NOMO-1 treated with DMSO at 0.1 percent for 48 hours (cell line): Measurements from ENCODE around the gene ASXL1.

ENCODE experiments used
- DNase-seq: peaks from one replicate; lab custom pipeline; 2025; ENCODE audit not compliant: unreplicated experiment; lab: John Stamatoyannopoulos, UW

Gene ASXL1

DNA sequence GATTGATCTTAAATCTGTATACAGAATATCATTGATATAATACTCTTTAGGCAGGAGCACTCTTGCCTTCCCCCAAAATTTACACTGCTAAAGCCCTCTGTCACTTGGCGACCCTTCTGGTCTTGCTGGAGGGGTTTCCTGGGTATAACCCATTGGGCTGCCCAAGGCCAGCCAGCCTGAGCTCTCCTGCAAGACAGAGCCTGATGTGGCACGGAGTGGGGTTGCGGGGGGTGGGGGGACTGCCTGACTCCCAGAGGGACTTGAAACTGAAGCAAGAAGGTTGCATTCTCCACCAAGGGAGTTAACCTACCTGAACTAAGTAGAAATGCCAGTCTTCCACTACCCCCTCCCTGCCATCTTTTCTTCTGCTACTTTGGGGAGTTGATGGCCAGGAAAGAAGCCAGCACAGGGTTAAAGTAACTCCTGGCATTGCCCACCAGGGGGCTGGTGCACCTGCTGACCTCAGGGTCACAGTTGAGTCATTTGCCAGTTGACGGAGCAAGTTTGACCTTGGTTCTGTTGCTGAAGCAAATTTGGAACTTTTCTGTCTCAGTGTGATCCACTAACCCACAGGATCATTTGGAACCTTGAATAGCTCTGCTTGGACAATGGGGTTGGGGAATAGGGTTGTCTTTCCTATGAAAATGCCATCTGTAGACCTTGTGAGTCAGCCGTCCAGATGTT lies 79.4 kb downstream of the ASXL1 start:
- DNase-seq: no peak

GRCh38 chr20:32438331-32438858 lies 80.3 kb downstream of the ASXL1 start:
- DNase-seq: no peak

- no peak for DNase-seq
Measured at GRCh38 chr20:32439132-32439829, 81.2 kb downstream of the ASXL1 start.

GRCh38 chr20:32440069-32440757 lies 82.1 kb downstream of the ASXL1 start:
- DNase-seq: no peak

GRCh38 chr20:32440758-32441078 lies 82.6 kb downstream of the ASXL1 start:
- DNase-seq: no peak

DNA sequence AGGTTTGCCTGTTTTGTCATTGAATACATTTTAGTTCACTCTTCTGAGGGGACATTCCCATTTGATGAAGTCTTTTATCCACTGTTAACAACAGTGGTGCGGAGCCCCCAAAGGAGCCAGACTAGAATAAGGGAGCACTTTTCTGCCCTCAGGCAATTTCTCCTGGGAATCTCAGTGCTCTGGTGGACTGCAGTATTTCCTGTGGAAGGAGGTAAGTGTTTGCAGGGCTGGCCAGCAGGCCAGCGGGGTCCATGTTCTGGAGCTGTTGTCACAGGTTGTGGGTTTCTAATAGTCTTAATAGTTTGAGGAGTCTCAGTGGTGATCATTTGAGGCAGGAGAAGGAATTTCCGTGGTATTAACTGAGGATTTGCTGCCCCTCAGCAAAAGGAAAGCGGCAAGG lies 83.5 kb downstream of the ASXL1 start:
- DNase-seq: no peak

GRCh38 chr20:32442630-32443373 lies 84.7 kb downstream of the ASXL1 start:
- DNase-seq: no peak

DNA sequence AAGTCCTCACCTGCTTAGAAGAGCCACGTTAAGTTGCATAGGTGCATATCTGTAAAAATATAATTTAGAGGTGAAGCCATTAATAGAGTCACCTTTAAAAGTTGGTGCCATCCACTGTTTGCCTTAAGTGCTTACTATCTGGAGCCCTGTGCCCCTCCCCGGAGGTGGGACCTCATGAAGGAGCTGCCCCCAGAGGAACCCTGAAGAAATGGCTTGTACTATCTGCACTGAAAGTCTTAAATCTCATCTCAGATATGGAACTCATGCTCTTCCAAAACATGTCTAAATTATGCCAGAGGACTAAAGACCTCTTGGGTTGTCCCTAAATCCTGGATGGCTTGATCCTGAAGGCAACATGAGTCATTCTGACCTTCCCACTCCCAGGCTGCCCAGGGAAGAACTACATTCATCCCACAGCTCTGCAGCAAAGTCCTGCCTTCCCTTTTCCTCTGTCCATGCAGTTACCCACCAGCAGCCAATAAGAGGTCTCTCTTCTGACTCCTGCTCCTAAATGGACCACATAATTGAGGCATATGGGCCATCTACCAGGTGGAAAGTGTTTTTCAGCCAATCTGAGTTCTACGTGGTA lies 85.3 kb downstream of the ASXL1 start:
- no peak for DNase-seq

- DNase-seq: no peak
Measured at GRCh38 chr20:32444474-32445220, 86.5 kb downstream of the ASXL1 start.

DNA sequence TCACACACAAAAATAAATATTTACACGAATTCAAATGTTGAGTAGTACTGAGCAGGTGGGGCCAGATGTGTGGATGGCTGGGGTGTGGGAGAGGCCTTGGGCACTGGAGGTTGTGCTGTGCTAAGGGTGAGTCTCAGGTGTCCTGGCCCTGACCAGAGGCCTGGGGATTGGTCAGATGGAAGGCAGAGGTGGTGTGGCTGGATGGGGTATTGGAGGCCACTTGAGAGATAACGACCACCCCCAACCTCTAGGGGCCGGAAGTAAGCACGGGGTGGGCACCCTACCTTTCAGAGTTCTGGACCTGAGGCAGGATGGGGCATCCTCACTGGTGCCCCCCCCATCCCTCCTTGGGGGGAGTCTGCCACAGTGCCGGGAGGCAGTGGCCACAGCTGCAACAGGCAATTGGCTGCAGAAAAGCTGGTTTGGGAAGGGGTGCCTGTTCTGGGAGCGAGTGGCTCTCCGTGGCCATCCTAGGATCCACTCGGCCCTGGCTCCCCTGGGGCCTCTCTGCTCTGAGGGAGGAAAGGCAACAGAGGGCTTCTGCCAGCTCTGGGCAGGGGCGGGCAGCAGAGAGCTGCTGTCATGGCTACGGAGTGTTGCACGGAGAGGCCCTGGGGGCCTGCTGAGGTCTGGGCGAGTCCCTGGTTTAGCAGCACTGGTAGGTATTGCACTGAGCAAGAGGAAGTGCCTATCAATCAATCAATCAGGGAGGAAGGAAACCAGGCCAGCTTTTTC lies 87.6 kb downstream of the ASXL1 start:
- DNase-seq: peak; percentile 46

DNA sequence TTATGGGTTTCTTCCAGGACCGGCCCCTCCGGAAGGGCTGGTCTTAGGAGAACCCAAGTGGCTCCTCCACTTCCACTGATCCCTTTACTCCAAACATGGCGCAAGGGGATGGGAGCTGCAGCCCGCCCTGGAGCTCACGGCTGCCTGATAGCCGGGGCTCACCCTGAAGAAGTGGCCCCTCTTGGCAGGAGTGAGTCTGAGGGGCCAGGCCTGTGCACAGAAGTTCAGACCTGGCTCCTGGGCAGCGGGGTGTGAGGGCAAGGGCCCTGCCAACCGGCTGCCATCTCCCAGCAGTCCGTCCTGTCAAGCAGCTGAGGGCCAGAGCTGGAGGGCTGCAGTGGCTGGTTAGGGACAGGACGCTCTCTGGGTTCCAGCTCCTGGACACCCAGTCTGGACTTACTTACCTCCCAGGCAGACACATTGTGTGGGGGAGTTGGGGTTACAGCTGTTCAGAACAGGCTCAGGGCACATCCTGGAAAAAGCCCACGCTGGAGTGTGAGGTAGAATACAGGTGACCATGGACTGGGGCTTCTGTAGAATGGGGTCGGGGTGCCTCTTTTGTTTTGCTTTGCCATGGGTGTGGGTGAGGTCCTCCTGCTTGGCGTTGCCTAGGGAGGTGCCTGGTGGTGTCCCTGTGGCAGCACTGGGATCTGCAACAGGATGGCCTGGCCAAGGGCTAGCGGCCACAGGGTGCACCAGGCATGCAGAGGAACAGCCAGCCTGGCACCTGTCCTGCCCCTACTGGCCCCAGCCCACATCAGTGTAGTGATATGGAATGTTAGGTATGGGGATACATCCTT lies 88.4 kb downstream of the ASXL1 start:
- DNase-seq: no peak

DNA sequence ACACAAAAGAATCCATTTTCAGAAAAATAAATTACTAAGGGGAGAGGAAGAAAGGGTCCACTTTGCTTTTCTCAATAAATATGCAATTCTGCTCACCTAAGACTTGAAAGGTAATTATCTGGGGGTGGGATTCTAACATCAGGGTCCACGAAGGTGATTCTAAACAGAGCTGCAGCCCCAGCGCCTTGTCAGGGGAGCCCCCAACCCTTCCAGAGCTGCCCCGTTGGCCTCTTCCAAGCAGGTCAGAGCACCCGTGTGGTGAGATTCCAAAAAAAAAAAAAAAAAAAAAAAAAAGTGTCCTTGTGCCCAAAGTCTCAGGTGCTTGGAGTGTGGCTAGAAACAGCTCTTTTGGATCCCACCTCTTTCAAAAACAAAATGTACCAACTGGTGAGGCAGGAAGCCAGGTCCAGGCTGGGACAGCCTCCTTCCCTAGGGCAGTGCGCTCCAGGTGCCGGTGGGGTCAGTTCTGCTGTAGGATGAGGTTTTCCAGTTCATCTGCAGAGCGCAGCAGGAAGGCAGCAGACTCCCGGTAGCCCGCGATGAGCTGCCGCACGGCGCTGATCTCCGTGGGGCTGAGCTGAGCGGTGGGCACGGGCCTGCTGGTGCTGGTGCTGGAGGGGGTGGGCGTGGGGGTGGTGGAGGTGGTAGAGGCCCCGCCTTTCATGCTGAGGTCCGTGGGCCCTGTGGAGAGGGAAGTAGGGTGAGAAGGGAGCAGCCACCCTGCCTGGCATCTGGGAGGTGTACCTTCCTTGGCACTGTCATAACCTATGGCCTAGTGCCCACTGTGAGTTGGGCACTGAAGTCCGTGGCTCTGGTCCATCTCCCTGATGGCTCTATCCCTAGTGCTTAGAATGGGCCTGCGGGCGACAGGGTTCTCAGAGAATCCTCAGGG lies 89.3 kb downstream of the ASXL1 start:
- DNase-seq: no peak

GRCh38 chr20:32448306-32449056 lies 90.3 kb downstream of the ASXL1 start:
- DNase-seq: no peak

DNA sequence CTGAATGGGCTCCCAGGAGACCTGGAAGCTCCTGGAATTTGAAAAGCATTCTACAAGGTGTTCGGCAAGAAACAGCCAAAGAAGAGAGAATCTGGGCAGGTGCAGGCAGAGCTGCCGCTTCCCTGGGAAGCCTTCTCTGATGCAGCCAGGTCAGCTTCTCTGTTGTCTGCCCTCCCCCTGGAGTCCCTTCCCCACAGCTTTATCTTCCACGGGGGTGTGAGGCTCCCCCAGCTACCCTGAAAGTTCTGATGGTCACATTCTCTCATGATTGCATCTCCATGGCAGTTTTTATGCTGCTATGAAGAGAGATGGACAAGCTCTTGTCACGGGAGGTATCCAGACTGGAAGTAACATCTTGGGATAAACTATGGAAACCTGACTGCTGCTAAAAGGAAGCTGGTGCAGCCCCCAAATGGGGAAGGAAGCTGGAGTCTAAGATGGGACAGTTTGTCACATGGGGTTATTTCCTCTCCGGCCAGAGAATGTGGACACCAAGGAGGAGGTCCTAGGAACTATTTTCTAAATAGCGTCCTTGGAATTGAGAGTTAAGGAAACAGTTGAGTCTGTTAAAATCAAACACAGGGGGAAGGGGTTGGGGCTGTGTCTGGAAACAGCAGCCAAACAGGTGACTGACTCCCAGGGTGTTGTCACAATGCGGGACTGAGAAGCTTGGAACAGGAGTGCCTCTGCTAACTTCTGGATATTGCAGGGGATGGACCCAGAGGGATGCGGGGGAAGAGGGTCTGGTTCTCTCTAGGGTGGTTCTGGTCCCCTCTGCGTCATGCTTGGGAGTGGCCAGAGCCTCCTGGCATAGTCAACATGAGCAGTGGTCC lies 91.1 kb downstream of the ASXL1 start:
- DNase-seq: no peak

- DNase-seq: no peak
Measured at GRCh38 chr20:32449890-32450401, 91.8 kb downstream of the ASXL1 start.

GRCh38 chr20:32450484-32451061 lies 92.4 kb downstream of the ASXL1 start:
- no peak for DNase-seq
